HCT116 (cell line): ENCODE measurements around the gene KCTD2. TPM values are rescaled to one million over a fixed set of nuclear protein-coding genes. Genes with fewer than 3 reads are reported as not detected.

Source experiments
- ATAC-seq: fragments of 200-7000 bp; cut with Tn5 transposase; 2 replicates; pipeline ENCODE4 v1.9.1; 2020; ENCODE audit warnings: mild to moderate bottlenecking, moderate library complexity
- BruUV-seq: library from RNA; stranded (reverse); fragments of 400-500 nt; replicated peaks from 2 replicates; lab custom pipeline; 2021; lab: Mats Ljungman, UMichigan
- CTCF ChIA-PET: fragments of 300-600 bp; sonication (Branson Sonifier 250); formaldehyde crosslinking; loops from one replicate; lab custom pipeline; 2021; ENCODE audit warnings: antibody characterized with exemption; lab: Charles Lee
- POLR2A ChIA-PET: fragments of 300-600, 350-600 bp; sonication (Branson Sonifier 250); formaldehyde crosslinking; loops from one replicate; lab custom pipeline; 2021; ENCODE audit warnings: antibody characterized with exemption; lab: Charles Lee
- RAD21 ChIA-PET, 2 experiments: fragments of 300-600 bp; sonication (Branson Sonifier 250); formaldehyde crosslinking; loops; one replicate each; lab custom pipeline; 2023; ENCODE audit warnings: low total read pairs in 2 of 2; ENCODE audit not compliant: uncharacterized antibody in 2 of 2, unreplicated experiment in 2 of 2, low non-redundant PET in 1 of 2; lab: Charles Lee
- DNase-seq: peaks from one replicate; pipeline ENCODE4 v3.0.0-alpha.2; 2010; ENCODE audit warnings: low read depth, low spot score
- H2AFZ ChIP-seq: fragments of 200-600 bp; shearing (Covaris generic), sonication (generic); 2 replicates; pipeline ENCODE4 v1.6.1; 2017; ENCODE audit warnings: low read depth, mixed run types, mixed read lengths, antibody characterized with exemption, low read length; ENCODE audit not compliant: poor library complexity, severe bottlenecking
- H3K27ac ChIP-seq: 2 replicates; pipeline ENCODE4 v1.5.1; 2012; ENCODE audit warnings: low read depth, low read length
- H3K27me3 ChIP-seq: fragments of 200-600 bp; sonication (generic); 2 replicates; pipeline ENCODE4 v1.6.1; 2016; ENCODE audit warnings: mixed run types, low read length, mixed read lengths; ENCODE audit not compliant: insufficient read depth
- H3K36me3 ChIP-seq, 2 experiments: fragments of 200-500 bp in 1 of 2; fragments of 200-600 bp in 1 of 2; sonication (Bioruptor generic) in 1 of 2; sonication (generic) in 1 of 2; 2 replicates each; pipeline versions ENCODE4 v1.5.1 to v1.6.1; 2014 to 2016; ENCODE audit warnings: low read length in 2 of 2, inconsistent platforms in 1 of 2, mixed read lengths in 1 of 2, mixed run types in 1 of 2; ENCODE audit not compliant: insufficient read depth in 2 of 2, control insufficient read depth in 1 of 2
- H3K4me1 ChIP-seq, 2 experiments: fragments of 200-600 bp in 1 of 2; sonication (generic) in 1 of 2; 2 replicates each; pipeline versions ENCODE4 v1.5.1 to v1.6.1; 2012 to 2017; ENCODE audit warnings: low read length in 2 of 2, inconsistent platforms in 1 of 2, mild to moderate bottlenecking in 1 of 2, mixed read lengths in 1 of 2, mixed run types in 1 of 2, moderate library complexity in 1 of 2; ENCODE audit not compliant: insufficient read depth in 2 of 2, control insufficient read depth in 1 of 2
- H3K4me2 ChIP-seq: fragments of 200-600 bp; sonication (generic); 2 replicates; pipeline ENCODE4 v1.6.1; 2017; ENCODE audit warnings: mixed run types, low read length, mixed read lengths
- H3K4me3 ChIP-seq, 2 experiments: fragments of 200-600 bp in 1 of 2; sonication (generic) in 1 of 2; replicated peaks in 1 of 2; 2 replicates each; pipeline ENCODE4 v1.5.1; 2011 to 2016; ENCODE audit warnings: low read length in 2 of 2, control low read depth in 1 of 2, low read depth in 1 of 2, mild to moderate bottlenecking in 1 of 2, mixed read lengths in 1 of 2, mixed run types in 1 of 2
- H3K79me2 ChIP-seq: fragments of 200-600 bp; sonication (generic); 2 replicates; pipeline ENCODE4 v1.6.1; 2017; ENCODE audit warnings: mild to moderate bottlenecking, mixed run types, low read length, moderate library complexity, mixed read lengths; ENCODE audit not compliant: insufficient read depth
- H3K9ac ChIP-seq: fragments of 200-600 bp; sonication (generic); 2 replicates; pipeline ENCODE4 v1.6.1; 2016; ENCODE audit warnings: low read length, mixed read lengths
- H3K9me2 ChIP-seq: fragments of 200-600 bp; sonication (generic), shearing (Covaris generic); 2 replicates; pipeline ENCODE4 v1.6.1; 2017; ENCODE audit warnings: mixed run types, mild to moderate bottlenecking, moderate library complexity; ENCODE audit not compliant: insufficient read depth
- H3K9me3 ChIP-seq, 2 experiments: fragments of 200-500 bp in 1 of 2; fragments of 200-600 bp in 1 of 2; sonication (Bioruptor generic) in 1 of 2; sonication (generic) in 1 of 2; 2 replicates each; pipeline ENCODE4 v1.6.1; 2014 to 2017; ENCODE audit warnings: low read length in 2 of 2, mixed read lengths in 2 of 2, inconsistent platforms in 1 of 2, low read depth in 1 of 2, mild to moderate bottlenecking in 1 of 2, mixed run types in 1 of 2, moderate library complexity in 1 of 2; ENCODE audit not compliant: control insufficient read depth in 1 of 2, insufficient read depth in 1 of 2
- H4K20me1 ChIP-seq: fragments of 200-600 bp; sonication (generic), shearing (Covaris generic); 2 replicates; pipeline ENCODE4 v1.6.1; 2017; ENCODE audit warnings: mixed run types, mild to moderate bottlenecking, moderate library complexity; ENCODE audit not compliant: insufficient read depth
- POLR2AphosphoS5 ChIP-seq: IDR thresholded peaks from 2 replicates; pipeline ENCODE4 v1.6.1; 2011; ENCODE audit warnings: mild to moderate bottlenecking, low read depth, low read length, moderate library complexity
- TCF7L2 ChIP-seq: IDR thresholded peaks from 2 replicates; pipeline ENCODE4 v1.7.0; 2011; ENCODE audit warnings: borderline replicate concordance, inconsistent platforms; ENCODE audit not compliant: insufficient read depth, insufficient read length; ENCODE audit errors: extremely low read depth
- YY1 ChIP-seq: IDR thresholded peaks from 2 replicates; pipeline ENCODE4 v1.6.1; 2011; ENCODE audit warnings: low read length, low read depth, moderate library complexity, mild to moderate bottlenecking; ENCODE audit not compliant: insufficient replicate concordance; ENCODE audit errors: extremely low read depth
- intact Hi-C: fragments of 100-400 bp; cut with micrococcal nuclease; formaldehyde crosslinking; loops from 2 replicates; pipeline ENCODE4 v1.10.0; 2022
- total RNA-seq: library from RNA; stranded (reverse); gene quantifications from one replicate; pipeline ENCODE4 v1.2.1, GENCODE V29; 2021; ENCODE audit not compliant: unreplicated experiment
- TF ChIP-seq, protein P1 (sequence below), 3 experiments: fragments of 200-600 bp in 1 of 3; sonication (generic) in 1 of 3; IDR thresholded peaks in 2 of 3; conservative IDR thresholded peaks in 1 of 3; 2 replicates each; pipeline ENCODE4 v1.5.1; 2012 to 2017; ENCODE audit warnings: low read depth in 2 of 3, low read length in 2 of 3, antibody characterized with exemption in 1 of 3, borderline replicate concordance in 1 of 3, control low read depth in 1 of 3, mild to moderate bottlenecking in 1 of 3, mixed read lengths in 1 of 3, mixed run types in 1 of 3, moderate library complexity in 1 of 3; ENCODE audit not compliant: insufficient read depth in 1 of 3

Gene KCTD2
- total RNA-seq, 1 experiment from 2014 or later = 23.3 TPM

DNA sequence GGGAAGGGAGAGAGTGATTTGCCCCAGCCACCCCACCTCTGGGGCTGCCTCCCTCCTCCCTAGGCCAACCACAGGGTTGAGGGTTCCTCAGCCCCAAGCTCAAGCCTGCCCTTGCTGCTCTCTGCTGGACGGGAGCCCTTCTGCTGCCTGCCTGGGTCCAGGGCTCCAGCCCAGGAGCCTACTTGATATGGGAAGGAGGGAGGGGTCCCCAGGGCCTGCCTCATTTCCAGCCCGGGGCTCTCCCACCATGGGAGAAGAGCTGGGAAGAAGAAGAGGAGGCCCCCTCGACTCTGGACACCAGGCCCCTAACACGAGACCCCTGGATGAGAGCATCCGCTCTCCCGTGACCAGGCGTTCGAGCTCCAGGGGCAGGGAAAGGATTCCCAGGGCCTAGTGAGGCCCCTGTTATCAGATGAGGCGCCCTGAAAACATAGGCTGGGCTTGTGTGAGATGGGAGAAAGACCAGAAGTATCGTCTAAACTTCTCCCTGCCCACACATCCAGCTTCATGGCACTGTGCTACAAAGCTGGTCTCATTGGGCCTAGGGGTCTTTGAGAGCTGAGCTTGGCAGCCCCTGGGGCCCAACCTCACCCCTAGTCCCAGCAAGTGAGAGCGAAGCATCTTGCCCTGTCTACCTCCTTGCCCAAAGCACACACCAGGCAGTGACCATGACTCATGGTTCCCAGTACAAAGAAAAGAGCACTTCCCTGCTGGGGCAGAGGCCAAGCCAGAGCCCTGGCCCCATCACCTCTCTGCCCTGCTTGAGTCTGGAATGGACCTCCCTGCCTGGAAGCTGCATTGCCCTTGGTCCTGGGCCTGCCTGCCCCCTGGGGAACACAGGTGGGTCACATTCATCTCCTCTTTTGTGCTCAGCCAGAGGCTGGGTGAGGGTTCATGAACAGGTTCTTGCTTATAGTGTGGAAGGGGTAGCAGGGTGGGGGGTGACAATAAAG lies 41.7 kb downstream of the KCTD2 start:
- H3K9me3 ChIP-seq = no peaks in the 10 kb centered on the region
- H3K27ac ChIP-seq = peak overlapping the region; percentile 99
- H3K9me2 ChIP-seq = no peaks in the 10 kb centered on the region
- intact Hi-C loops = no loop called here
- no peak for DNase-seq
- ATAC-seq = peak; percentile 41
- H3K79me2 ChIP-seq = peaks cover 57% of the 10 kb centered on the region
- no peaks in the 10 kb centered on the region; a peak in 1 of 4 replicates for H3K36me3 ChIP-seq
- H3K4me1 ChIP-seq = peaks cover 75 to 91% of the 10 kb centered on the region in 2 experiments
- RAD21 ChIA-PET = interaction anchor here in 1 of 2 experiments (0.8 to 1.3 kb wide), 4 partner anchors 21 to 29 kb away, joined by 3 read pairs; partner anchors contain the start of gene ARMC7
- POLR2A ChIA-PET = interaction anchor here (0.7 to 1.8 kb wide), 14 partner anchors 9 to 215 kb away, joined by 3 to 21 read pairs (median 4); partner anchors contain the start of genes ARMC7 and MRPL58
- TF ChIP-seq TCF7L2 (peak; percentile 52), YY1 (peak; percentile 53), POLR2AphosphoS5 (peak; percentile 59)
- TF ChIP-seq, protein P1, sequence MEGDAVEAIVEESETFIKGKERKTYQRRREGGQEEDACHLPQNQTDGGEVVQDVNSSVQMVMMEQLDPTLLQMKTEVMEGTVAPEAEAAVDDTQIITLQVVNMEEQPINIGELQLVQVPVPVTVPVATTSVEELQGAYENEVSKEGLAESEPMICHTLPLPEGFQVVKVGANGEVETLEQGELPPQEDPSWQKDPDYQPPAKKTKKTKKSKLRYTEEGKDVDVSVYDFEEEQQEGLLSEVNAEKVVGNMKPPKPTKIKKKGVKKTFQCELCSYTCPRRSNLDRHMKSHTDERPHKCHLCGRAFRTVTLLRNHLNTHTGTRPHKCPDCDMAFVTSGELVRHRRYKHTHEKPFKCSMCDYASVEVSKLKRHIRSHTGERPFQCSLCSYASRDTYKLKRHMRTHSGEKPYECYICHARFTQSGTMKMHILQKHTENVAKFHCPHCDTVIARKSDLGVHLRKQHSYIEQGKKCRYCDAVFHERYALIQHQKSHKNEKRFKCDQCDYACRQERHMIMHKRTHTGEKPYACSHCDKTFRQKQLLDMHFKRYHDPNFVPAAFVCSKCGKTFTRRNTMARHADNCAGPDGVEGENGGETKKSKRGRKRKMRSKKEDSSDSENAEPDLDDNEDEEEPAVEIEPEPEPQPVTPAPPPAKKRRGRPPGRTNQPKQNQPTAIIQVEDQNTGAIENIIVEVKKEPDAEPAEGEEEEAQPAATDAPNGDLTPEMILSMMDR (IDR thresholded peaks at IDR 0.05 in 2 of 3, conservative IDR thresholded peaks at IDR 0.05 in 1 of 3; ENCODE audit: borderline replicate concordance in 1 of 3, insufficient read depth in 1 of 3, low read depth in 2 of 3, low read length in 2 of 3) = no peak
- H3K27me3 ChIP-seq = no peaks in the 10 kb centered on the region
- H2AFZ ChIP-seq = no peak overlapping the region
- BruUV-seq = TSS peak; percentile 62
- peak overlapping the region; percentile 76 to 83 for H3K4me3 ChIP-seq
- peak overlapping the region; percentile 97 for H3K9ac ChIP-seq
- peak overlapping the region; percentile 92 for H3K4me2 ChIP-seq
- H4K20me1 ChIP-seq = no peaks in the 10 kb centered on the region
- CTCF ChIA-PET = interaction anchor here (1.0 to 2.6 kb wide), 7 partner anchors 10 to 127 kb away, joined by 3 to 12 read pairs (median 5); partner anchors contain the start of gene NT5C
